Central memory CD8-positive, alpha-beta T cell (primary cell): ENCODE data around the gene RPL12.

Experiments
- ATAC-seq: fragments of 150-1000 bp; cut with Tn5 transposase; replicated peaks from 2 replicates; pipeline ENCODE4 v1.10.0; 2022; ENCODE audit warnings: mild to moderate bottlenecking, moderate FRiP score, moderate number of reproducible peaks; ENCODE audit not compliant: poor library complexity, severe bottlenecking; ENCODE audit errors: extremely low read depth
- DNase-seq, 2 donors: peaks; one replicate each; pipeline ENCODE4 v3.0.0; 2021; ENCODE audit warnings: low spot score in 2 of 2
- H3K27ac Mint-ChIP-seq: one replicate; pipeline ENCODE4 v1.8.0; 2022; ENCODE audit warnings: low read depth, mild to moderate bottlenecking, moderate library complexity, mixed read lengths
- H3K27me3 Mint-ChIP-seq: one replicate; pipeline ENCODE4 v1.8.0; 2022; ENCODE audit warnings: mixed read lengths
- H3K36me3 Mint-ChIP-seq: one replicate; pipeline ENCODE4 v1.8.0; 2022; ENCODE audit warnings: mild to moderate bottlenecking, moderate library complexity, mixed read lengths; ENCODE audit not compliant: insufficient read depth
- H3K4me1 Mint-ChIP-seq: one replicate; pipeline ENCODE4 v1.8.0; 2022; ENCODE audit warnings: mixed read lengths
- H3K4me3 Mint-ChIP-seq: one replicate; pipeline ENCODE4 v1.8.0; 2022; ENCODE audit warnings: mild to moderate bottlenecking, moderate library complexity, mixed read lengths
- H3K9me3 Mint-ChIP-seq: one replicate; pipeline ENCODE4 v1.8.0; 2022; ENCODE audit warnings: mixed read lengths

The RPL12 gene

GRCh38 chr9:127450830-127451607 is at the start of gene RPL12, which contains the start of gene LRSAM1:
RPL12 (minus strand) TSS chr9:127451406; CDS start chr9:127451317, 89 bp downstream.
LRSAM1 (plus strand) TSS chr9:127451510; CDS start chr9:127454528, 3,018 bp downstream.
- Mint-ChIP-seq H3K27me3 (no peaks in the 10 kb centered on the region), H3K36me3 (peaks cover 55% of the 10 kb centered on the region), H3K9me3 (no peaks in the 10 kb centered on the region), H3K4me3 (peak within 1 kb of the TSS; percentile 92), H3K27ac (peak within 1 kb of the TSS; percentile 97), H3K4me1 (peaks cover 52% of the 10 kb centered on the region)
- peak; percentile 90 for ATAC-seq
- DNase-seq: peak; percentile 98 to 100

DNA sequence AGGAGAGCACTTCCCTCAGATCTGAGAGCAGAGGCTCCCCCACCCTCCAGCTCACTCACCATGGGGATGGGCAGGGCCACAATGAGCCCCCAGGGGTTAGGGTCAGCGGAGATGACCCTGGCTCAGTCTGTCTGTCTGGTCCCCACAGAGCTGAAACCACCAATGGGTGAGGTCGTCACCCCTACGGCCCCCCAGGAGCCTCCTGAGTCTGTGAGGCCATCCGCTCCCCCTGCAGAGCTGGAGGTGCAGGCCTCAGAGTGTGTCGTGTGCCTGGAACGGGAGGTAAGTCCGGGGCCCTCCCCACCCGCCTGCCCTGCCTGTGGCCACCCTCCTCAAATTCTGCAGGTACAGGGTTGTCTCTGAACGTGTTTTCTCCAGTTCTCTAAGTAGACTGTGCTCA is 49.7 kb upstream of the RPL12 start:
- H3K9me3 Mint-ChIP-seq: no peaks in the 10 kb centered on the region
- ATAC-seq (no peak), DNase-seq (no peak)
- H3K27ac Mint-ChIP-seq: no peak overlapping the region
- no peaks in the 10 kb centered on the region for H3K4me1 Mint-ChIP-seq
- H3K4me3 Mint-ChIP-seq: no peak overlapping the region
- H3K36me3 Mint-ChIP-seq: peaks cover 5% of the 10 kb centered on the region
- no peaks in the 10 kb centered on the region for H3K27me3 Mint-ChIP-seq

DNA sequence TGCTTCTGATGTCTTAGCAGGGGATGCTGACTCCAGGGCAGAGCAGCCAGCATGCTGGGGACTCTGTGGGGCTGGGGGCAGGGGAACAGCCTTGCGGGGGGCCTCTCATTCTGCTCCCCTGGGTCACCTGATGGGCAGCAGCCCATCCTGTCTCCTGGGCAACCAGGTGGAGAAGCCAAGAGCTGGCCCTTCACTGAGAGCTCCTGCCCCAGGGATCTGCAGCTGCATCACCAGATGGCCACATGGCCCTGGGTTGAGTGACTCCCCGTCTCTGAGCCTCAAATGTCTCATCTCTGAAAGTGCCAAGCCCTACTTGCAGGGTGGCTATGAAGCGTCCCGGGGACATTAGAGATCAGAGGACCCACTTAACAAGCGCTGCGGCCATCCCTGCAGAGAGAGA is 49.2 kb upstream of the RPL12 start:
- peaks cover 5% of the 10 kb centered on the region for H3K36me3 Mint-ChIP-seq
- no peak overlapping the region for H3K27ac Mint-ChIP-seq
- ATAC-seq (no peak), DNase-seq (no peak)
- no peak overlapping the region for H3K4me3 Mint-ChIP-seq
- no peaks in the 10 kb centered on the region for H3K27me3 Mint-ChIP-seq
- H3K9me3 Mint-ChIP-seq: no peaks in the 10 kb centered on the region
- H3K4me1 Mint-ChIP-seq: no peaks in the 10 kb centered on the region

DNA sequence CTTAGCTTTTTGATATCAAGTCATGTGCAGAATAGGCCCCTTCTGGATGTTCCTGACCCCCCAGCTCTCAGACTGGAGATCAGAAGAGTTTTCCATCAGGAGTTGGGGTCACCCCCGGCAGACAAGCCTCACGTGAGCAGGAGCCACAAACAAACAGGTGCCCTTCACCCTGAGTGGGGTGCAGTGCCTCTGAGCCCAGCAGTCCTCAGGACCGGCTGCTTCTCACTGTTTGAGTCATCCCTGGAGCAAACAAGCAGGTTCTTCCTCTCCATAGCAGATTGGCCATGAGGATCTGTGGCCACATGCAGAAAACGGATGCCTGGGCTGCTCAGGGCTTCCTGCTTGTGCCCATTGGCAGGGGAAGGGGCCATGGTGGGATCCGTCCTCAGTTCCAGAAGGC is 47.1 kb upstream of the RPL12 start:
- Mint-ChIP-seq H3K4me1 (no peaks in the 10 kb centered on the region), H3K36me3 (peaks cover 10% of the 10 kb centered on the region), H3K27ac (no peak overlapping the region), H3K27me3 (no peaks in the 10 kb centered on the region), H3K9me3 (no peaks in the 10 kb centered on the region), H3K4me3 (no peak overlapping the region)
- DNase-seq (no peak), ATAC-seq (no peak)

DNA sequence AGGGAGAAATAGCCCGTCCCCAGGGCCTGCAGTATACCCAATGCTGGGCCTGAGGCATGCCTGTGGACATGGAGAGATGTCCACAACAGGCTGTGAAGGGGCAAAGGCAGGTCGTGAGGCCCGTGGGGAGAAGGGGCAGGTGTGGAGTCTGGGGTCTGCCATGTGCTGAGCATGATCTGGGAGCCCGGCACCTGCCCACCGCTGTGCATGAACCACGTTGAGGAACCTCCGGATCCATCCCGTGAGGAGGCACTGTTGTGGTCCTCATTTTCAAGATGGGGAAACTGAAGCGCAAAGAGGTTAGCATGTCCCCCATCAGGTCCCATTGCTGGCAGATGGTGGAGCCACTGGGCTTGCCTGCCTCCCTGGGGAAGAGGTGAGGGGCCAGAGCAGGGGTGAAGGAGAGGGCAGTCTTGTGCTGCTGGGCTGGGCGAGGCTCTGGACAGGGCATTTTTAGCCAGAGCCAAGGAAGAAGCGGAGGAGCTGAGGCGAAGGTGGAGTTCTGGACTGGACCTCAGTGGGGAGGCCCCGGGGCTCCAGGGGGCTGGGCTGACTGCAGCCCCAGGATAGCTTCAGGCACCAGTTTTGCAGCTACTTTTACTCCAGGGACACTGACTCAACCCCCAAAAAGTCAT is 46.6 kb upstream of the RPL12 start:
- Mint-ChIP-seq H3K4me3 (no peak overlapping the region), H3K4me1 (no peaks in the 10 kb centered on the region), H3K36me3 (peaks cover 12% of the 10 kb centered on the region)

GRCh38 chr9:127496974-127497373 is 45.8 kb upstream of the RPL12 start:
- H3K27ac Mint-ChIP-seq: no peak overlapping the region

More for the DNA sequence above, 46.6 kb upstream of the RPL12 start:
- Mint-ChIP-seq H3K9me3 (no peaks in the 10 kb centered on the region), H3K27me3 (no peaks in the 10 kb centered on the region), H3K27ac (no peak overlapping the region)
- DNase-seq (no peak), ATAC-seq (no peak)

DNA sequence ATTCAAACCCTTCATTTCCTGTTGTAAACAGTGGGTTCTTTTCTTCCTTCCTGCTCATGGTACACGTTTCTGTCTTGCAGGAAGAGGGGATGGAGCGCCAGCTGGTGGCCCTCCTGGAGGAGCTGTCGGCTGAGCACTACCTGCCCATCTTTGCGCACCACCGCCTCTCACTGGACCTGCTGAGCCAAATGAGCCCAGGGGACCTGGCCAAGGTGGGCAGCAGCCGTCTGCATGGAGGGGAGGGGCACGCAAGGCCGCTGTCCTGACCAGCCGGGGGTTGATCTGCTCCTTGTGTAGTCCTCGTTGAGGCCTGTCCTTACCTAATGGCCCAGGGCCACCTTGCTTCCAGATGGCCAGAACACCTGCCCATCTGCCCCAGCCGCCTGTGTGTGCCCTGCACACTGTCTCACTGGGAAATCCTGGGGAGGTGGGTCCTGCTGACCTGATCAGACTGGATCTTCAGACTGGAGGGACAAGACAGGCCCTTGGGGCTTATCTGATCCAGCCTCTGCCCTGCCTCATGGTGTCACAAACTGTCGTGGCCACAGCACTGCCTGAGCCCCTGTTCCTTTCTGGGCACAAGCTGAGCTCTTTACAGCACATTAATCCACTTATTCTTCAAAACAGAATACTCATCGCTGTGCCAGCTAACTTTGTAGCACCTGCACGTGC is 44.8 kb upstream of the RPL12 start:
- no peak overlapping the region for H3K27ac Mint-ChIP-seq
- H3K4me3 Mint-ChIP-seq: no peak overlapping the region
- DNase-seq: no peak
- H3K9me3 Mint-ChIP-seq: no peaks in the 10 kb centered on the region
- no peaks in the 10 kb centered on the region for H3K4me1 Mint-ChIP-seq
- no peak for ATAC-seq
- no peaks in the 10 kb centered on the region for H3K27me3 Mint-ChIP-seq
- peaks cover 10% of the 10 kb centered on the region for H3K36me3 Mint-ChIP-seq

More at GRCh38 chr9:127496974-127497373, 45.8 kb upstream of the RPL12 start:
- peaks cover 12% of the 10 kb centered on the region for H3K36me3 Mint-ChIP-seq
- no peaks in the 10 kb centered on the region for H3K4me1 Mint-ChIP-seq
- H3K4me3 Mint-ChIP-seq: no peak overlapping the region
- no peaks in the 10 kb centered on the region for H3K9me3 Mint-ChIP-seq
- ATAC-seq (no peak), DNase-seq (no peak)
- no peaks in the 10 kb centered on the region for H3K27me3 Mint-ChIP-seq

DNA sequence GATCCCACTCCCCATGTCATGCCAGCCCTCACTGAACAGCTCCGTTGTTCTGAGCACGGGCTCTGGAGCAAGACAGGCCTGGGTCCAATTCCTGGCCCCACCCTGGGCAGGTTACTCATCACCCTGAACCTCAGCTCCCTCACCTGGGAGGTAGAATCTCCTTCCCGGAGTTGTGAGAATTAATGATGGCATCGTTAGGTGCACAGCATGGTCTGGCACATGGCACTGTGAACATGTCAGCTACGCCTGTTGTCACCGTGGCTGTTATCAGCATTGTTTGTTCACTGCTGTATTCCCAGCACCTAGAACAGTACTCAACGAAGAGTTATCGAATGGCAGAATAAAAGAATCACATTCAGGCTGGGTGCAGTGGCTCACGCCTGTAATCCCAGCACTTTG is 43.1 kb upstream of the RPL12 start:
- Mint-ChIP-seq H3K4me1 (no peaks in the 10 kb centered on the region), H3K4me3 (no peak overlapping the region), H3K36me3 (peaks cover 12% of the 10 kb centered on the region), H3K27ac (no peak overlapping the region), H3K27me3 (no peaks in the 10 kb centered on the region), H3K9me3 (no peaks in the 10 kb centered on the region)
- DNase-seq (no peak), ATAC-seq (no peak)

DNA sequence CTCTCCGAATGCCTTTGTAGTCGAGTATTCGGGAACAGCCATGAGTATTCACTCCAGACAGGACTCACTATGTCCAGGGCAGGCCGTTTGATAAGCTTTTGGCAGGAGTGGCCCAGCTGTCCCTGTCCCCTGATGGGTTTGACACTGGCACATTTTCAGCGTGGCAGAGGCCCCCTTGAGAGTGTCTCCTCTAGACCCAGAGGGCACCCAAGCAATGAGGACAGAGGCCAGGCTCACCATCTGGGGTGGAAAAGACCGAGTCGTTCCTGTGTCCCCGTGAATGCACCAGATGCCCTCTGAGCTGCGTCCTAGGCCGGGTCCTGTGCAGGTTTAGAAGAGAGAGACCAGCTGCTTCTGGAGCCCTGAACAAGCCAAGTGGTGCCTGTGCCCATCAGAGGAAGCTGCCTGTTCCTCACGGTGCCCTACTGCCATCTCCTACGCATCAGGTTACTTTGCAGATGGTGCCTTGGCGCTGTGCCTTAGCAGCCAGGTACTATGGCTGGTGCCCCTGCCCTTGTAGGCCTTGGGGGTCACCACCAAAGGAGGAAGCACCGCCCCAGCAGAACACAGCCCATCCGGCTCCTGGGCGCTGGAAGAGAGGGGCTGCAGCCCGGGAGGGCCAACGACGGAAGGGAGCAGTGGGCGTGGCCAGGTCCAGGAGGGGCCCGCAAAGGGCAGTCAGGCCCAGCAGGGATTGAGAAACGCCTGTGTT is 42.5 kb upstream of the RPL12 start:
- peaks cover 14% of the 10 kb centered on the region for H3K36me3 Mint-ChIP-seq
- H3K27ac Mint-ChIP-seq: no peak overlapping the region
- no peak for DNase-seq
- no peak overlapping the region for H3K4me3 Mint-ChIP-seq
- no peak for ATAC-seq
- no peaks in the 10 kb centered on the region for H3K9me3 Mint-ChIP-seq
- no peaks in the 10 kb centered on the region for H3K4me1 Mint-ChIP-seq
- no peaks in the 10 kb centered on the region for H3K27me3 Mint-ChIP-seq

DNA sequence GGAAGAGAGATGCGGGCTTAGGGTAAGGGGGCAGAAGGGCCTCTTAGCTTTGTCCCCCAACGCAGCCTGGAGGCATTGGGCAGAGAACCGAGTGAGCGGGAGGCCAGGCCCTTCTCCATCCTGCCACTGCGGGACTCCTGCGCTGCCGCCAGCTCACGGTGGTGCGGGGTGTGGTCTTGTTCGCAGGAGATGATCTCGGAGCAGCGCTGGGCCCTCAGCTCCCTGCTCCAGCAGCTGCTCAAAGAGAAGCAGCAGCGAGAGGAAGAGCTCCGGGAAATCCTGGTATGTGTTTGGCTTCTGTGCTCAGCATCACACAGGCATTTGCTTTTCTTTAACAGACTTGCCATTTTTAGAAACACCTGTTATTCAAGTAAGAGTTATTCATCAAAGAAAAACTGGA is 41.4 kb upstream of the RPL12 start:
- H3K36me3 Mint-ChIP-seq: peaks cover 14% of the 10 kb centered on the region
- H3K4me1 Mint-ChIP-seq: no peaks in the 10 kb centered on the region
- H3K4me3 Mint-ChIP-seq: no peak overlapping the region
- H3K27me3 Mint-ChIP-seq: no peaks in the 10 kb centered on the region
- ATAC-seq: no peak
- DNase-seq: no peak
- no peak overlapping the region for H3K27ac Mint-ChIP-seq
- no peaks in the 10 kb centered on the region for H3K9me3 Mint-ChIP-seq

GRCh38 chr9:127491516-127491915 is 40.3 kb upstream of the RPL12 start:
- no peak overlapping the region for H3K27ac Mint-ChIP-seq
- no peak for ATAC-seq

DNA sequence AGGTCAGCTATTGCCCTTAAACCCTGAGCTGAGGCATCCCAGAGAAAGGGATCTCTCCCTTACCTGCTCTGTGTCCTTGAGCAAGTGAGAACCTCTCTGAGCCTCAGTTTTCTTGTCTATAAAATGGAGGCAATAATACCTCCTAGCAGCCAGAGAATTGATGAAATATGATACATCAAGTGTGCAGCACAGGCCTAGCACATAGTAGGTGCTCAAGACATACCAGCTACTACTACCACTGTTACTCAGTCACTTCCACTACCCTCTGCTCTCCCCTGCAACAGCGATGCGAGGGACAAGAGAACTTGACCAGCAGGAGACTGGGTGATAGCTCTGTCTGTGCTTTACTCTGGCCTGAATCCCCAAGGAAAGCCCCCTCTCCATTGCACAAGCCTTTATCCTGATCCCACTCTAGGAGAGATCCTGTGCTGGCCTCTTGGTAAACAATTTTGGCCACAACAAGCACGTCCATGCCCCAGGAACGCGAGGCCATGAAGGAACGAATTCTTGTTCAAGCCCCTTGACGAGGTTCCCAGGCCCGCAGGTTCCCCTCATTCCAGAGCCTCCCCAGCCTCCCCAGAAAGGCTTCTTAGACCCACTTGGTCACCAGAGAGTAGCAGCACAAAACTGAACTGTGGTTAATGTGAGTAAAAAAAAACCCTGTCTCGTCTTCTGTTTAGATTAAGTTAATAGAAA is 39.5 kb upstream of the RPL12 start:
- ATAC-seq (no peak), DNase-seq (no peak)
- Mint-ChIP-seq H3K9me3 (no peaks in the 10 kb centered on the region), H3K27me3 (no peaks in the 10 kb centered on the region), H3K4me3 (no peak overlapping the region), H3K27ac (no peak overlapping the region), H3K36me3 (peaks cover 17% of the 10 kb centered on the region), H3K4me1 (no peaks in the 10 kb centered on the region)

More at GRCh38 chr9:127491516-127491915, 40.3 kb upstream of the RPL12 start:
- Mint-ChIP-seq H3K4me1 (no peaks in the 10 kb centered on the region), H3K9me3 (no peaks in the 10 kb centered on the region), H3K27me3 (no peaks in the 10 kb centered on the region), H3K36me3 (peaks cover 16% of the 10 kb centered on the region), H3K4me3 (no peak overlapping the region)
- DNase-seq: no peak
